ENCODE measurements around the gene AKR1B1.

AKR1B1 gene

GRCh38 chr7:134448356-134449229 is 10.3 kb downstream of the AKR1B1 start:
- H3K27ac ChIP-seq: peak overlapping the region; percentile 56
- in situ Hi-C loops (cut with HindIII; ENCODE audit: low pct_ligation_motif_present, low sequenced_read_pairs): no loop called here
- DNase-seq: peak; percentile 74
- no peaks in the 10 kb centered on the region for H3K27me3 ChIP-seq (replicated peaks)
- no peak overlapping the region for H3K4me3 ChIP-seq (ENCODE audit: low read depth, low read length)
- H3K36me3 ChIP-seq (replicated peaks): peaks cover 41% of the 10 kb centered on the region
- TF ChIP-seq CTCF (IDR thresholded peaks at IDR 0.05; ENCODE audit: low read depth, low read length, missing control alignments): no peak

DNA sequence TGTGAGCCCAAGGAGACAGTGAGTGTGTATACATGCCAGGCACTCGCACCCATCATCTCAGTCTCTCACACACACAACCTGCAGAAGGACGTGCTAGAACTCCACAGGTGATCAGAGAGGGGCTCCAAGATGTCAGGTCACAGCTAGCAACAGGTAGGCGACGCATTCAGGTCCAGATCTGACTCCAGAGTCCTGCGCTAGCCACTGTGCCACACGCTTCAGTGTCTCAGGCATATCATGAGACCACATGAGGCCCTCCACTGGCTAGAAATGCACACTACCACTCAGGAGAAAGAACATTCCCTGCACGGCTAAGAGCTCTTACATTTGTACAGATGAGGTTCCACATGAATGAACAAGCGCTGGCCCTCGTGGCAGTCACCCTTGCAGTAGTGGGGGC is 11.5 kb downstream of the AKR1B1 start:
- H3K4me3 ChIP-seq (ENCODE audit: low read depth, low read length): no peak overlapping the region
- no peak for DNase-seq
- in situ Hi-C loops (cut with HindIII; ENCODE audit: low pct_ligation_motif_present, low sequenced_read_pairs): no loop called here
- no peak overlapping the region for H3K27ac ChIP-seq
- peaks cover 44% of the 10 kb centered on the region for H3K36me3 ChIP-seq (replicated peaks)
- TF ChIP-seq CTCF (IDR thresholded peaks at IDR 0.05; ENCODE audit: low read depth, low read length, missing control alignments): no peak
- H3K27me3 ChIP-seq (replicated peaks): no peaks in the 10 kb centered on the region

GRCh38 chr7:134446923-134447322 is 12.0 kb downstream of the AKR1B1 start:
- no peak overlapping the region for H3K27ac ChIP-seq
- H3K4me3 ChIP-seq (ENCODE audit: low read depth, low read length): no peak overlapping the region
- no peak for TF ChIP-seq CTCF (IDR thresholded peaks at IDR 0.05; ENCODE audit: low read depth, low read length, missing control alignments)
- DNase-seq: no peak
- H3K36me3 ChIP-seq (replicated peaks): peaks cover 48% of the 10 kb centered on the region
- in situ Hi-C loops (cut with HindIII; ENCODE audit: low pct_ligation_motif_present, low sequenced_read_pairs): no loop called here
- H3K27me3 ChIP-seq (replicated peaks): no peaks in the 10 kb centered on the region

- in situ Hi-C loops (cut with HindIII; ENCODE audit: low pct_ligation_motif_present, low sequenced_read_pairs): no loop called here
- DNase-seq: no peak
- H3K4me3 ChIP-seq (ENCODE audit: low read depth, low read length): no peak overlapping the region
- H3K27me3 ChIP-seq (replicated peaks): no peaks in the 10 kb centered on the region
- H3K36me3 ChIP-seq (replicated peaks): peaks cover 48% of the 10 kb centered on the region
- TF ChIP-seq CTCF (IDR thresholded peaks at IDR 0.05; ENCODE audit: low read depth, low read length, missing control alignments): no peak
- H3K27ac ChIP-seq: no peak overlapping the region
Measured at GRCh38 chr7:134446446-134446845, 12.5 kb downstream of the AKR1B1 start.

- in situ Hi-C loops (cut with HindIII; ENCODE audit: low pct_ligation_motif_present, low sequenced_read_pairs): no loop called here
- no peak for DNase-seq
- H3K27me3 ChIP-seq (replicated peaks): no peaks in the 10 kb centered on the region
- peaks cover 41% of the 10 kb centered on the region for H3K36me3 ChIP-seq (replicated peaks)
- no peak overlapping the region for H3K27ac ChIP-seq
- H3K4me3 ChIP-seq (ENCODE audit: low read depth, low read length): no peak overlapping the region
- no peak for TF ChIP-seq CTCF (IDR thresholded peaks at IDR 0.05; ENCODE audit: low read depth, low read length, missing control alignments)
Measured at GRCh38 chr7:134444961-134445315, 14.0 kb downstream of the AKR1B1 start.

Measured in brain microvascular endothelial cell (primary cell).